Breast epithelium (tissue), 3 donors: ENCODE measurements around the gene FBN1.

Source experiments
- CTCF ChIP-seq, 3 donors: fragments of 450-650 bp; IDR thresholded peaks; one replicate each; pipeline ENCODE4 v1.5.1; 2016 to 2017; ENCODE audit warnings: antibody characterized with exemption in 3 of 3, mild to moderate bottlenecking in 3 of 3, moderate library complexity in 3 of 3
- POLR2A ChIP-seq: fragments of 450-650 bp; IDR thresholded peaks from one replicate; pipeline ENCODE4 v1.6.1; 2016; ENCODE audit warnings: antibody characterized with exemption, mild to moderate bottlenecking, moderate library complexity
- POLR2AphosphoS5 ChIP-seq, 3 donors: sonication (generic); formaldehyde crosslinking; IDR thresholded peaks; one replicate each; pipeline ENCODE4 v1.6.1; 2017; ENCODE audit warnings: antibody characterized with exemption in 3 of 3

- TF ChIP-seq CTCF (IDR thresholded peaks at IDR 0.05): no peak
- TF ChIP-seq POLR2A: no peak
- no peak for TF ChIP-seq POLR2AphosphoS5 (IDR thresholded peaks at IDR 0.05)
Observed at GRCh38 chr15:48402427-48403177, 242.9 kb downstream of the FBN1 start.
